Measurements from ENCODE around the gene TCAIM.

The TCAIM gene

GRCh38 chr3:44446929-44447328, 108.4 kb downstream of the TCAIM start:
- no peak for DNase-seq

GRCh38 chr3:44451441-44451840, 112.9 kb downstream of the TCAIM start:
- no peak for DNase-seq

GRCh38 chr3:44454258-44454657, 115.7 kb downstream of the TCAIM start:
- no peak for DNase-seq

- no peak for DNase-seq
Measured at GRCh38 chr3:44455318-44455717, 116.8 kb downstream of the TCAIM start.

Measured in cortex of kidney (tissue), 1 donor.